Stimulated activated CD8-positive, alpha-beta memory T cell treated with anti-CD3 and anti-CD28 coated beads, Interleukin-2, amount 100 ng/mL, for 48 hours (primary cell): ENCODE data around the gene SNRNP70.
A peak's percentile ranks its signal among the peaks of the same experiment; 100 is the strongest.
"Not testable (repeated sequence)": the region's sequence is repeated elsewhere in the genome, so short reads cannot be mapped to it uniquely, and the experiment has no call there.

ENCODE experiments used
- DNase-seq, 2 donors: peaks; one replicate each; pipeline ENCODE4 v3.0.0-alpha.2; 2020; ENCODE audit warnings: low read depth in 2 of 2

SNRNP70 gene

DNA sequence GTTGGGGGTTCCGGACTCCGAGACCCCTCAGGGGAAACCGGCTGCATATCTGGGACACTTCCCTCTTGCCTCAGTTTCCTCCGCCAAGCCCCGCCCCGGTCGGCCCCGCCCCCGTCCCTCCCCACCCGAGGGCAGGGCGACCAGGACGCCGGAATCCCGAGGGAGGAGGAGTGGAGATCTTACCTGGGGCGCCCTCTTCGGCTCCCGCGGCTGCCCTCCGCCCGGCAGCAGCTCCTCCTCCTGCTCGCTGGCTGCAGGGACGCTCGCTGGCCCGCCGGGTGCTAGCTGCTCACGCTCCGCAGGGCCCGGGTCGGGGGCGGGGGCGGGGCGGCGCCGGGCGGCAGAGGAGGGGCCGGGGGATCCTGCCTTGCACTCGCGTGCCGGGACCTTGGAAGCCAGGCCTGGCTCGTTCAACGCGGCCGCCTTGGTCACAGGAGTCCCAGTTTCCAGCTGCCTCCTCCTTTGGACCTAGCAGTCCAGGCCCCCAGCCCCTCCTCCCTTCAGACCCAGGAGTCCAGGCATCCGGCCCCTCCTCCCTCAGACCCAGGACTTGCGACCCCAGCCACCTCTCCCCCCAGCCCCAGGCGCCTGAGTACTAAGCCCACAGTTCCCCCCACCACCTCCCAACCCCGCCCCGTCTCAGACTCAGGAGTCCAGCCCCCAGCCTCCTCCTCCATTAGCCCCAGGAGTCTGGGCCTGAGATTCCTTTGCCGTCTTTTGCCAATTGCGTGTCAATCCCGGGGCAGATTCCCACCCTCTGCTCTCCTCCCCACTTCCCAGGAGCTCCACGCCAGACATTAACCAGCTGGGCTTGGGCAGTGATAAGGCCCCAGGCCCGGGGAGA lies 20.3 kb upstream of the SNRNP70 start, which contains the start of gene NTF4:
Gene NTF4 (minus strand): TSS at position 51 of the 844 bp plus-strand sequence. CDS start 2,821 bp downstream, outside the sequence.
- no peak for DNase-seq

DNA sequence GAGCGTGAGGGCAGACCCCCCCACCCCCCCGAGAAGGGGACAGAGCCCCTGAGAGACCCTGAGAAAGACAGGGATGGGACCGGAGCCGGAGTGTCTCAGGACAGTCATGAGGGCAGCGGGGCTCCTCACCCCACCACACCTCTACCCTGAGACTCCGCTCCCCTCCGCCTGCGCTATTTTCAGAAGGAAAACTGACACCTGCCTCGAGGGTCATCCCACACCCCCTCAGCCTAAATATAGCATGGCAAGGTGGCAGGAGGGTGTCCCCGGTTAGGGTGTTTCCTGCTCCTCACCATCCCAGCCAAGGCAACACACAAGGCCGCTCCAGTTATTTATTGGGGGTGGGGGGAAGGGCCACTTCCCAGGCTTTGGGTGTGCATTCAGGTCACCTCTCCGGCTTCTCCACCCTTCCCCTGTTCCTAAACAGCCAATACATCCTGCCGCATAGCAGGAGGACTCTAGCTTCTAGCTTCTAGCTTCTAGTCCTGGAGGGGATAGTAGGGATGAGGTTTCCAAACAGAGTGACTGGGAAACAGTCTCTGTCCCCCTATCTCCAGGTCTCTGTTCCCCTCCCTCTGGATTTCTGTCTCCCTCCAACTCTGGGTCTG lies 19.2 kb upstream of the SNRNP70 start:
- DNase-seq, result no peak

DNA sequence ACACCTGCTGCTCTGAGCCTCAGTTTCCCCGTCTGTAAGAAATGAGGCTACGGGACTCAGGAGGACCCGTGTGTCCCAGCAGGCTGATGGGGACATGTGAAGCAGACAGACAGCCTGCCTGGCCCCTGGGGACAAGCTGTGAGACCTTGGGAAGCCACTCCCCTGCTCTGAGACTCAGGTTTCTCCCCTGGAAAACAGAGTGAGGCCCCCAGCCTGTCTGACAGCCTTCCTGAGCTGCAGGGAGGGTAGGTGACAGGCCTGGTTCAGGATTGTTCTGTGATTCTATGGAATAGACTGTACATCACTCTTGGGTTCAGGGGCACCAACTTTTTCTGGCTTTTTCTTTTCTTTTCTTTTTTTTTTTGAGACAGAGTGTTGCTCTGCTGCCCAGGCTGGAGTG lies 17.7 kb upstream of the SNRNP70 start:
- DNase-seq, result no peak

DNA sequence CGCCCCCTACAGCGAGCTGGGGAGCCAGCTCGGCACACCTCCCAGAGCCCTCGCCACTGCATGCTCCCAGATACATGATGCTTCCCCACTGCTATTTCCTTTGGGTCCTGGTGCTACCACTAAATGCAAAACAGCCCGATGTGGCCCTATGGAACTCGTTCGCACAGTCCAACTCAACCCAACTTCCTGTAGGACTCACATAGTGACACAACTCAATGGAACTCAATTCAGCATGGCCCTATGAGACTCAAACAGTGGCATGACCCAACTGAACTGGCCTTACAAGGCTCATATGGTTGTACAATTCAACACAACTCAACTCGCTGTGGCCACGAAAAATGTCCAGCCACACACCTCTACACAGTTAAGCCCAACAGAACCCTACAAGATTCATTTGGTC lies 16.2 kb upstream of the SNRNP70 start:
- no peak for DNase-seq

DNA sequence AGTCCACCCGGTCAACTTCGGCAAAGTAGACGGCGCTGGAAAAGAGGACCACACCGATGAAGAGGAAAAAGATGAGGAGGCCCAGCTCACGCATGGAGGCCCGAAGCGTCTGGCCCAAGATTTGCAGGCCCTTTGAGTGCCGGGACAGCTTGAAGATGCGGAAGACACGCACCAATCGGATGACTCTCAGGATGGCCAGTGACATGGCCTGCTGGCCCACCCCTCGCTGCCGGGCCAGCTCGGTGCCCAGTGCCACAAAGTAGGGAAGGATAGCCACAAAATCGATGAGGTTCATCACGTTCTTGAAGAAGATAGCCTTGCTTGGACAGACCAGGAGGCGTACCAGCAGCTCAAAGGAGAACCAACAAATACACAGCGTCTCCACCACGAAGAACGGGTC lies 14.8 kb upstream of the SNRNP70 start:
- no peak for DNase-seq

DNA sequence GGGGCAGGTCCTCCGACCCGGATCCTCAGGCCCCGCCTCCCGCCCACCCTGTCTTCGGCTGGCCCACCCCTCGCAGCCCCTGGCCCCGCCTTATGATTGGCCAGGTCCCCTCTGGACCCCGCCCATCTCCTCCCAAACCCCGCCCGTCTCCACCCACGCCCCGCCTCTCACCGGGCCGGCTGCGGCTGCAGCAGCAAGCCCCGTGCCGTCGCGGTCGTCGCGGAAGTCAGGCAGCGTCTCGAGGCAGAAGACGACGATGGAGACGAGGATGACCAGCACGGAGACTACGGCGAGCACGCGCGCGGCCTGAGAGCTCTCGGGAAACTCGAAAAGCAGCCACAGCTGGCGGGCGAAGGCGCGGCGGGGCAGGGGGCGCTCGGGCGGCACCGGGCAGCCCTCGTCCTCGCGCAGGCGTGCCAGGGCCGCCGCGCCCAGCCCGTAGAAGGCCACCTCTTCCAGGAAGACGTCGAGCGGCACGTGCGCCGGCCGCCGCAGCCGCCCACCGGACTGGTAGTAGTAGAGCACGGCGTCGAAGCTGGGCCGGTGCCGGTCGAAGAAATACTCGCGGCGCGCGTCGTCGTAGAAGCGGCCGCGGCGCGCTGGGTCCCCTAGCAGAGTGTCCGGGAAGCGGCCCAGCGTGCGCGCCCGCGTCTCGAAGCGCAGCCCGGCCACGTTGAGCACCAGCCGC lies 13.2 kb upstream of the SNRNP70 start:
- DNase-seq, result no peak

DNA sequence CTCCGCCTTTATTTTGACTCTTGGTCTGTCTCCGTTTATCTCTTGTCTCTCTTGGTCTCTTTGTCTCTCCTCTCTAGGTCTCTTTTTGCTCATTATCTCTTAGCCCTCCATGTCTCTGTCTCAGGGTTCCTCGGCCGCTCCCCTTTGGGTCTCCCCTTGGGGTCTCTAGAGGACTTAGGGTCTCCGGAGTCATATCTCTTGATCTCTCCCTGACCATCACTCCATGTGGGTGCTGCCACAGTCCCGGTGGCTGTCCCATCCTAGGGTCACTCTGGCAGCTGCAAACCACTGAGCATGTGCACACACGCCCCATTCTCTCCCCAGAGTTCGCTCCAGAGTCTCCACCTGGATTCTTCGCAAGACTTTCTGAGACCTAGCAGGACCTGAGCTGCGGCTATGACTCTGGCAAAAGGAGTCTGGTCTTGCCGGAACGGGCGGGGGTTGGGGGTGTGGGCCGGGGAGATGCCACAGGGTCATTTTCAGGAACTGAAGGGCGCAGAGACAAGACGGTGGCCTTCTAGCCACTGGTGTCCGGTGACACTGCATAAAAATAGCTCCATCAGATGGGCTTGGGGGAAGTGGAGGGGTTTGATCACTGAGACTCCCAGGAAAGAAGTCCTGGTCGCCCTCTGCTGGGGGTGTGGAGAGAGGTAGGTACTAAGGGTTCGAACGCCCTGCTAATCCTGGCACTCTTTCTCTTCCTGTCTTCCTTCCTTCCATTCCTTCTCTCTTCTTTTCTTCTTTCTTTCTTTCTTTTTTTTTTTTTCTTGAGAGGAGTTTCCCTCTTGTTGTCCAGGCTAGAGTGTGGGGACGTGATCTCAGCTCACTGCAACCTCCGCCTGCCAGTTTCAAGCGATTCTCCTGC lies 11.5 kb upstream of the SNRNP70 start:
- no peak for DNase-seq

DNA sequence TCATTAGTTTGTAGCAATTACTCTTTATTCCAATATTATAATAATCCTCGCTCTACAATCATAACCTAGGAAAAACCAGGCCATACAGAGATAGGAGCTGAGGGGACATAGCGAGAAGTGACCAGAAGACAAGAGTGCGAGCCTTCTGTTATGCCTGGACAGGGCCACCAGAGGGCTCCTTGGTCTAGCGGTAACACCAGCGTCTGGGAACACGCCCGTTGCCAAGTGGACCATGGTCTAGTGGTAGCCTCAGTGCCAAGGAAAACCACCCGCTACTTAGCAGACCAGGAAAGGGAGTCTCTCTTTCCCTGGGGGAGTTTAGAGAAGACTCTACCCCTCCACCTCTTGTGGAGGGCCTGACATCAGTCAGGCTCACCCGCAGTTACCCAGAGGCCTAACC lies 10.4 kb upstream of the SNRNP70 start:
- not testable (repeated sequence) for DNase-seq

DNA sequence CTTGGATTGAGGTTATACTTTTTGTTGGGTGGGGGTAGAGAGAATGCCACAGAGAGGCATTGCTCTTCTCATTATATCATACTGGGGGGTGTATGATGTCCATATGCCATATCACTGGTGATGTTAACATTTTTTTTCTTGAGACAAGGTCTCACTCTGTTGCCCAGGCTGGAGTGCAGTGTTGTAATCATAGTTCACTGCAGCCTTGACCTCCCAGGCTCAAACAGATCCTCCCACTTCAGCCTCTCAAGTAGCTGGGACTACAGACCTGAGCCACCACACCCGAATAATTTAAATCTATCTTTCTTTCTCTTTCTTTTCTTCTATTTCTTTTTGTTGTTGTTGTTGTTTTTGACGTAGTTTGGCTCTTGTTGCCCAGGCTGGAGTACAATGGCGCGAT lies 4.9 kb upstream of the SNRNP70 start:
- DNase-seq, result no peak

DNA sequence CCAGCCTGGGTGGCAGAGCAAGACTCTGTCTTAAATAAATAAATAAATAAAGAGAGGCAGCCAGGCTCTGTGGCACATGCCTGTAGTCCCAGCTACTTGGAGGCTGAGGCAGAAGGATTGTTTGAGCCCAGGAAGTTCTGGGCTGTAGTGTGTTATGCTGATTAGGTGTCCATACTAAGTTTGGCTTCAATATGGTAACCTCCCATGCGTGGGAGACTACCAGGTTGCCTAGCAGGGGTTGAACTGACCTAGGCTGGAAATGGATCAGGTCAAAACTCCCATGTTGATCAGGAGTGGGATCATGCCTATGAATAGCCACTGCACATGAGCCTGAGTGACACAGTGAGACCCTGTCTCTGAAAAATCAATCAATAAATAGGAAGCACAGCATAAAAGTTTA lies 4.0 kb upstream of the SNRNP70 start:
- no peak for DNase-seq

DNA sequence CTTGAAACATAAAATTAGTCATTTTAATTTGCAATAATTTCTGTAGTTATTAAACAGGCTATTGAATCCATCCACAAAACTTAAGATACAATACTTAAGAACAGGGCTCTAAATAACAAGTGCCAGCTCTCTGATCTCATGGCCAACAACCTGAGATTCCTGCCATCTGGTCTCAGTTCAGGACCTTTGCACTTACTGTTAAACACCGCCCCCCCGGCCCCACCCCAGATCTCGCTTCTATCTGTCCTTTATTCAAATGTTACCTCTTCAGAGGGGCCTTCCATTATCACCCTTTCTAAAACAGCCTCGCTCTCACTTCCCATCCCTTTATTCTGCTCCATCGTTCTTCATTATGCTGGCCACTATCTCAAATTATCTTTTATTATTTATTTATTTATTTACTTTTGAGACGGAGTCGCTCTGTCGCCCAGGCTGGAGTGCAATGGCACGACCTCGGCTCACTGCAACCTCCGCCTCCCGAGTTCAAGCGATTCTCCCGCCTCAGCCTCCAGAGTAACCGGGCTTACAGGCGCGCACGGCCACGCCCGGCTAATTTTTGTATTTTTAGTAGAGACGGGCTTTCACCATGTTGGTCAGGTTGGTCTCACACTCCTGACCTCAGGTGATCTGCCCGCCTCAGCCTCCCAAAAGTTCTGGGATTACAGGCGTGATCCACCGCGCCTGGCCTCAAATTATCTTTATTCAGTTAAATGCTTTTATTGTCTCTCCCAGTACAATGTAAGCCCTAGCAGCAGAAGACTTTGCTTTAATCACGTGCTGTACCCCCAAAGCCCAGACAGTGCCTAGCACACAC lies 838 bp upstream of the SNRNP70 start:
- no peak for DNase-seq

DNA sequence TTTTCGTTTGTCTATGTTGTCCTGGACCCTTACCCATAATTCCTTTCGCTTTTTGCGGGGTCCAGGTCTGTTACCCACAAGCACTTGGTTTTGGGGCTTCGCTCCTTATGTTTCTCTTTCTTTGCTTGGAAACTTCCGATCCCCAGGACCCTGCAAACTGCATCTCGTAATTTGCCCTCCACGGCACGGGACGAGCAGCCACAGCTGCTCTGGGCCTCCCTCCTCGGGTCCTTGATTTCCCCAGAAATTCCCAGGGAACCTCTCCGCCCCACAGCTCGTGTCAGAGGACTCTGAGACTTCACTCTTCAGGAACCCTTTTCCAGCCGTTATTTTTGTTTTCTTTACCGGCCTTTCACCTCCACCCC lies 599 bp downstream of the SNRNP70 start:
- DNase-seq, result no peak

DNA sequence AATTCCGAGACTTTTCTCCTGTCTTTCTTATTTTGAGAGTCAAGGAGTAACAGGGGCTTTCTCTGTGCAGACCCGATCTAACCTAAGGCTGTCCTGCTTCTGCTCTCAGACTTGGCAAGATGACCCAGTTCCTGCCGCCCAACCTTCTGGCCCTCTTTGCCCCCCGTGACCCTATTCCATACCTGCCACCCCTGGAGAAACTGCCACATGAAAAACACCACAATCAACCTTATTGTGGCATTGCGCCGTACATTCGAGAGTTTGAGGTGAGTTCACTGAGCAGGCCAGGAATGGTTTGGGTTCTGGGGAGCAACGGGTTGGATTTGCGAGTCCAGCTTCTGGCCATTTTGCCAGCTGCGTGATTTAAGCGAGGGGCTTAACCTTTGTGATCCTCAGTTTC lies 1.0 kb downstream of the SNRNP70 start:
- no peak for DNase-seq

DNA sequence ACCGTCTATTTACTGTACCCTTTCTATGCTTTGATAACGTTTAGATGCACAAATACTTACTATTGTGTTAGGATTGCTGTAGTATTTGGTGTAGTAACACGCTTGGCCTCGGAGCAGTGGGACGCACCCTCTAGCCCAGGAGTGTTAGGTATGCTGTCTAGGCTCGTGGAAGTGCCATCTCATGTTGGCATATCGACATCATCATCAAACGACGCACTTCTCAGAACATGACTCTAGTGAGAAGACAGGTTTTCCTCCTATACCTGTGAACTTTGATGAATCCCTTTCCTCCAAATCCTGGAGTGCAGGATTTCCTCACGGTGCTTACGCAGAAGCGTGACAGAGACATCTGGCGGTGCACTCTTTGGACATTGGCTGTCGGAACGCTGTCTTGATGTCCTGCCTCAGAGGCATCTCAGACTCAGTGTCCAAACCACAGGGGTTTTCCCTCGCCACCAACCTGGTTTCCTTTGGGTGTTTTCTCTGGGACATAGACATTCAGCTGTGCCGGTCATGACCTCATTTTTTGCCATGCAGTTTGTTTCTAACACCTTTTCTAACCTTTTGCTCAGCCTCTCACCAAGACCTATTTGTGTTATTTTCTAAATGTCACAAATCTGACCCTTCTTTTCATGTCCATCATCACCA lies 6.3 kb downstream of the SNRNP70 start:
- DNase-seq, result no peak

DNA sequence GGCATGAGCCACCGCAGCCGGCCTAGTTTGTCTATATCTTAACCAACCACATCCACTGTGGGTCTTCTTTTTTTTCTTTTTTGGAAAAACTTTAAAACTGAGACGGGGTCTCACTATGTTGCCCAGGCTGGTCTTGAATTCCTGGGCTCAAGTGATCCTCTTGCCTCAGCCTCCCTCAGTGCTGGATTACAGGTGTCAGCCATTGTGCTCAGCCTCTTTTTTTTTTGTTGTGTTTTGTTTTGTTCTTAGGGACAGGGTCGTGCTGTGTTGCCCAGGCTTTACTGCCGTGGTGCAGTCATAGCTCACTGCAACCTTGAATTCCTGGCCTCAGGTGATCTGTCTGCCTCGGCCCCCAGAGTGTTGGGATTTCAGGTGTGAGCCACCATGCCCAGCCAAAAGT lies 7.4 kb downstream of the SNRNP70 start:
- DNase-seq, result no peak

DNA sequence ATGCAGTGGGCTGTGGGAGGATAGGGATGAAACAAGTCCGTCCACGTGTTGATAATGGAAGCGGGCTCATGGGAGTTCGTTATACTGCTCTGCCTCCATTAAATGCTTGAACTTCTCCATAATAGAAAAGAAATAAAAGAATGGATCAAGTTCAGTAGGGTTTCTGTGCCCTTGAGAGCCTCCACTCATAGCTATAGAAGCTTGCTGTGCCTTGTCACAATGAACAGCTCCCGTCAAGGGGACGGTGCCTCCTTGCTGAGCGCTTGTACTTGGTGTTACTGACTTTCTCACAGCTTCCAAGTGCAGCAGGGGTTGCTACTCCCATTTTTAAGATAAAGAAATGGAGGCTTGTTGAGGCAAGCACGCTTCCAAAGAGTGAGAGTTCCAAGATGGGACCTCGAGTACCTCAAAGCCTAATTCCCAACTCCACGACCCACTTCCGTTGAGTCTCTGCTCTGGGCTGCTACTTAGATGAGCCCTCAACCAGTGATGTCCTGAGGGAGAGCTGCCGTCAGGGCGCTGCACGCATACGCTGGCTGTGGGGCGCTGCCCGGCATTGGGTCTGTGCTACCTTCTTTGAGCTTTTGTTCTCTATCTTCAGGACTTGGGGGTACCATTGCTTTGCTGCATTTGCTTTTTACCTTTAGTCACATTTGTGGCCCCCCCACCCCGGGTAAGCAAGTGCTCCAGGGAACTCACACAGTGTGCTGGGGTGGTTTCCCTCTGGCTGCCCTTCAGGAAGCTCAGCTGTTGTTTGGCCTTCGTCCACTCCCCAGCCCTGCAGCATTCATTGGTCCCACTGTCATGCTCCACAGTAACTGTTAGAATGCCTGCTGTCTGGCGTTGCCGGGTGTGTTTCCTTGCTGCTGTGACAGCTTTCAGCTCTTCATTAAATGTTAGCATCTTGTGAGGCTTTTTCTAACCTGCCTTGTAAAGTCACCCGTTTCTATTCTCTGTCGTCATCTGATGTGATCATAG lies 9.5 kb downstream of the SNRNP70 start:
- no peak for DNase-seq

DNA sequence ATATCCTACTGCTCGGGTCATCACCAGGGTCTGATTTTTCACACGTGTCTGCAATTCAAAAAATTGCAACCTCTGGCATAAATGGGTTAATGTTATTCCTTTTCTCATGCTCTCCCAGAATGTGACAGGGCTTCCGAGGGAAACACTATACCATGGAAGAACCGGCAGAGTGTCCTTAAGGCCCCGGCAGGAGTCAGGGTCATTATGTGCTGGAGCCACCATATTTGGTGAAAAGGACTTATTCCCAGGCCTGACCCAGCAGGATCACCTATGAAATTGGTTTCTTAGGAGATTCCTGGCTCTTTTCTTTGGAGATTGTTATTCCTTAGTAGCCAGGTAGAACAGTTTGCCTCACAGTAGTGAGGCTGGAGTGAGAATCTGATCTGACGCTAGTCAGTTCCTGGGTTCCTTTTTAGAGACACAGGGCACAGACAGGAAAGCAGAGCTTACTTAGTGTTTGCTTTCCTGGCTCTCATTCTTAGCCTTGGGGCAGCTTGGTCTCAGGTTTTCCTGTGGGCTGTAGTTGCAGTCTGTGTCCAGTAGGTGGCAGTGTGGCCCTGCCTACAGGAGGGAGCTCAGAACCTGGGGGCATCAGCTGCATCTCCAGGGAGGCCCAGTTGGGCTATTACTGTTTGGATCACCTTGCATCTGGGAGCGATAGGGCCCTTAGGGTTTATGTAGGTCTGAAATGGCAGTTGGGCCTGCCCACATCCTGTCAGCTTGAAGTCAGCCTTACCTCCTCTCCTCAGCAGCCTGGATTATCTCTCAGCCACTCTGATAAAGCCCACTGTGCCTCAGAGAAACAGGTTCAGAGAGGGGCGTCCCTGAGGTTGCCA lies 12.4 kb downstream of the SNRNP70 start:
- DNase-seq, result peak; percentile 43 to 49

DNA sequence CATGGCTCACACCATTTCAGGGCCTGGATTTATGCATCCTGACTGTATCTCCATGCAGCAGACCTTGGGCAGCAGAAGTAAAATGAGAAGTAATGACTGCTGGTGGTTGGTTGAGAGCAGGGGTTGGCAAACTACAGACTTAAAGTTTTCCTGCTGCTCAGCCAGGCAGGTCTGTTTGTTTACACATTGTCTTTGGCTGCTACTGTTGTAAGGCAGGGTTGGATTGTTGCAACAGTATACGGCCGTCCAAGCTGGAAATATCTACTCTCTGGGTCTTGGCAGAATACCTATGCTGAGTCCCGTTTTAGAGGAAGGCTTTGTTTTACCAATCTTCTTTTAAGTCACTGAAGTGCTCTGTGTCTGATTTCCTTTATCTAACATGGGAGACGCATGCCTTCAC lies 13.5 kb downstream of the SNRNP70 start:
- DNase-seq, result no peak
